HG03469 (cell line): Measurements from ENCODE around the gene ZP3.
"Not testable (repeated sequence)": the region's sequence is repeated elsewhere in the genome, so short reads cannot be mapped to it uniquely, and the experiment has no call there.

ENCODE experiments used
- ATAC-seq: cut with Tn5 transposase; IDR thresholded peaks from one replicate; pipeline ENCODE4 v1.9.1; 2021; ENCODE audit warnings: mild to moderate bottlenecking, moderate library complexity, moderate number of reproducible peaks; ENCODE audit not compliant: unreplicated experiment

The ZP3 gene

GRCh38 chr7:76480403-76481253 lies 55.9 kb downstream of the ZP3 start:
- not testable (repeated sequence) for ATAC-seq

- ATAC-seq = not testable (repeated sequence)
Observed at GRCh38 chr7:76482660-76483059, 57.9 kb downstream of the ZP3 start.

GRCh38 chr7:76483081-76483480 lies 58.3 kb downstream of the ZP3 start:
- ATAC-seq = not testable (repeated sequence)

GRCh38 chr7:76484456-76484855 lies 59.7 kb downstream of the ZP3 start:
- not testable (repeated sequence) for ATAC-seq

- ATAC-seq = peak; percentile 9
Observed at GRCh38 chr7:76485822-76486610, 61.3 kb downstream of the ZP3 start.

GRCh38 chr7:76486618-76487017 lies 61.9 kb downstream of the ZP3 start:
- ATAC-seq = peak; percentile 94

- not testable (repeated sequence) for ATAC-seq
Observed at GRCh38 chr7:76487969-76488368, 63.2 kb downstream of the ZP3 start.
